Measurements from ENCODE around the gene HNRNPAB. TPM values are rescaled to one million over a fixed set of nuclear protein-coding genes. Genes with fewer than 3 reads are reported as not detected.
A peak's percentile ranks its signal among the peaks of the same experiment; 100 is the strongest.

The HNRNPAB gene
- total and polyA plus RNA-seq, 9 of the 15 experiments (the other 6 are each of a cell fraction or from before 2014, with no cell fraction given), result 34.6 to 425 (median 236) TPM

GRCh38 chr5:178234750-178235587 is 30.6 kb downstream of the HNRNPAB start (continued):
- peak; percentile 60 for TF ChIP-seq DEAF1 (CRISPR knock-in tag; IDR thresholded peaks at IDR 0.05)
- TF ChIP-seq ZFP91 (CRISPR knock-in tag; IDR thresholded peaks at IDR 0.05), result 0 out of 2 replicates have a peak, but pooled peaks have one; percentile 21
- TF ChIP-seq IRF2 (CRISPR knock-in tag; IDR thresholded peaks at IDR 0.05), result no peak
- peak; percentile 87 for TF ChIP-seq RBM25 (IDR thresholded peaks at IDR 0.05; ENCODE audit: low read depth, low read length, severe bottlenecking)
- TF ChIP-seq ZBTB26 (CRISPR knock-in tag; IDR thresholded peaks at IDR 0.05), result no peak
- no peak for TF ChIP-seq ZNF316 (IDR thresholded peaks at IDR 0.05)
- no peak for TF ChIP-seq ZNF57 (CRISPR knock-in tag; IDR thresholded peaks at IDR 0.05)
- TF ChIP-seq TFAP4 (CRISPR knock-in tag; IDR thresholded peaks at IDR 0.05; ENCODE audit: borderline replicate concordance), result 0 out of 2 replicates have a peak, but pooled peaks have one; percentile 28
- TF ChIP-seq KLF10 (CRISPR knock-in tag; IDR thresholded peaks at IDR 0.05), result no peak
- TF ChIP-seq ARNT (IDR thresholded peaks at IDR 0.05), result no peak
- TF ChIP-seq PRDM10 (IDR thresholded peaks at IDR 0.05; ENCODE audit: partially characterized antibody), result no peak
- TF ChIP-seq VEZF1 (CRISPR knock-in tag; IDR thresholded peaks at IDR 0.05), result peak; percentile 19; the same call in 1 of the 2 replicates
- no peak for TF ChIP-seq CREB5 (CRISPR knock-in tag; IDR thresholded peaks at IDR 0.05)

Data from K562 (cell line).